HG02981 (cell line): Measurements from ENCODE around the gene PLEK2.
"Not testable (repeated sequence)": the region's sequence is repeated elsewhere in the genome, so short reads cannot be mapped to it uniquely, and the experiment has no call there.

Source experiments
- ATAC-seq: cut with Tn5 transposase; IDR thresholded peaks from one replicate; pipeline ENCODE4 v1.9.1; 2021; ENCODE audit warnings: mild to moderate bottlenecking, moderate library complexity; ENCODE audit not compliant: unreplicated experiment

PLEK2 gene, protein sequence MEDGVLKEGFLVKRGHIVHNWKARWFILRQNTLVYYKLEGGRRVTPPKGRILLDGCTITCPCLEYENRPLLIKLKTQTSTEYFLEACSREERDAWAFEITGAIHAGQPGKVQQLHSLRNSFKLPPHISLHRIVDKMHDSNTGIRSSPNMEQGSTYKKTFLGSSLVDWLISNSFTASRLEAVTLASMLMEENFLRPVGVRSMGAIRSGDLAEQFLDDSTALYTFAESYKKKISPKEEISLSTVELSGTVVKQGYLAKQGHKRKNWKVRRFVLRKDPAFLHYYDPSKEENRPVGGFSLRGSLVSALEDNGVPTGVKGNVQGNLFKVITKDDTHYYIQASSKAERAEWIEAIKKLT

GRCh38 chr14:67411820-67412421 is at the start of gene PLEK2:
PLEK2 (minus strand) TSS chr14:67412165; CDS start chr14:67412059, 106 bp downstream.
- no peak for ATAC-seq

DNA sequence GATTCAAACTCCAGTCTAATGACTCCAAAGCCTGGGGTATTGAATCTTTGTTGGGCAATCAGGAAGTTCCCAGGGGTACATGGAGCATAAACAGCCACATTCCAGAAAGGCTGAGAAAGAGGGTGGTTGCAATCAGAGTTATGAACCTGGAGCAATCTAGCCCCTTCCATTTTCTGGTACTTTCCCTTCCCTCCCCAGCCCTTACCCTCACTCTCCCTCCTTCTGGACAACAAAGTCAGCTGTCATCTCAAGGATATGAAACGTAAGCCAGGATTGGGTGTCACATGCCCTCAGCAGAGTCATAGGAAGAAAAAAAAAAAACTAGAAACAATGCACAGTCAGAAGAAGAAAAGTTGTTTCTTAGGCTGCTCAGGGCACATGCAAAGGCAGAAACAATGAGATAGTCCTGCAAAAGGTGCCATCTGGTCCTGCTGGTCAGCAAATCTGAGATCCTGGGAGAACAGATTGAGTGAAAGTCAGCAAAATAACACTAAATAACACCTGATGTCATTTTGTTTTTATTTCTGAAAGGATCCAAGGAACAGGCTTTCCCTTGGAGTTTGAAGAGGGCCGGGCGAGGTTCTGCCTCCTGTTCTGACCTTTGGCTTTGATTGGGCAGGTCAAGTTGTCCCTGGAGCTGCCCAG is 49.5 kb upstream of the PLEK2 start:
- ATAC-seq = no peak

DNA sequence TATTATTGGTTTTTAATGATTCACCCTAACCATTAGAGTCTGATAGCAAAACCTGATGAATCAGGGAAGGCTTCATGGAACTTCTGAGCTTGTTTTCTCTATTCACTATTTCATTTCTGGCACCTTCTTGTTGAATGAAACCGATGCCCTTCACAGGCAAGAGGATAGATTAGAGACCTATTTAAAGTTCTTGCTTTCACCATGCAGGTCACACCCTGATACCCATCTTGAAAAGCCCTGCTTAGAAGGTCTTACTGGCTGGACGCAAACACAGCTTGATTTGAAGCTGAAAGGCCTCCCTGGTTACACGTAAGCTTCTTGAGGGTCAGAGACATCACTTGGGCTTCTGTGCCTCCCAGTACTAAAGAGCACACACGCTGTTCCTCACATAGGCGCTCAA is 47.4 kb upstream of the PLEK2 start:
- no peak for ATAC-seq

- ATAC-seq = no peak
Measured at GRCh38 chr14:67457782-67458181, 45.8 kb upstream of the PLEK2 start.

DNA sequence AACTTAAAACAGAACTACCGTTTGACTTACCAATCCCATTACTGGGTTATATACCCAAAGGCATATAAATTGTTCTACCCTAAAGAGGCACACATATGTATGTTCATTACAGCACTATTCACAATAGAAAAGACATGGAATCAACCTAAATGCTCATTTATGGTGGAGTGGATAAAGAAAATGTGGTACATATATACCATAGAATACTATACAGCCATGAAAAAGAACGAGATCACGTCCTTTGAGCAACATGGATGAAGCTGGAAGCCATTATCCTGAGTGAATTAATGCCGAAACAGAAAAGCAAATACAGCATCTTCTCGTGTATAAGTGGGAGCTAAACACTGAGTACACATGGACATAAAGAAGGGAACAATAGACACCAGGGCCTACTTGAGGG is 44.8 kb upstream of the PLEK2 start:
- ATAC-seq = no peak

GRCh38 chr14:67453575-67454300 is 41.8 kb upstream of the PLEK2 start:
- ATAC-seq = no peak

DNA sequence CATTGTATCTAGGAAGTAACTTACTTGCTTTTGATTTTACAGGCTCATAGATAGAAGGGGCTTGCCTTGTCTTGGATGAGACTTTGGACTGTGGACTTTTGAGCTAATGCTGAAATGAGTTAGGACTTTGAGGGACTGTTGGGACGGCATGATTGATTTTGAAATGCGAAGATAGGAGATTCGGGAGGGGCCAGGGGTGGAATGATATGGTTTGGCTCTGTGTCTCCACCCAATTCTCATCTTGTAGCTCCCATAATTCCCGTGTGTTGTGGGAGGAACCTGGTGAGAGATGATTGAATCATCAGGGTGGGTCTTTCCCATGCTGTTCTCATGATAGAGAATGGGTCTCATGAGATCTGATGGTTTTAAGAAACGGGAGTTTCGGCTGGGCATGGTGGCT is 39.7 kb upstream of the PLEK2 start:
- not testable (repeated sequence) for ATAC-seq

GRCh38 chr14:67449096-67449495 is 37.1 kb upstream of the PLEK2 start:
- ATAC-seq = no peak

DNA sequence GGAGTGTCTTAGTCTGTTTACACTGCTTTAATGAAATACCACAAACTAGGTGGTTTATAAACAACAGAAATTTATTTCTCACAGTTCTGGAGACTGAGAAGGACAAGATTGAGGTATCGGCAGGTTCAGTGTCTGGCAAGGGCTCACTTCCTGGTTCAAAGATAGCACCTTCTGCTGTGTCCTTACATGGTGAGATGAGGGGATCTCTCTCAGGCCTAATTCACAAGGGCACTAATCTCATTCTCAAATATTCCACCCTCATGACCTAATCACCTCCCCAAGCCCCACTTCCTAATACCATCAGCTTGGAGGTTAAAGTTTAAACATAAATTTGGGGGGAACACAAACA is 35.0 kb upstream of the PLEK2 start:
- no peak for ATAC-seq

DNA sequence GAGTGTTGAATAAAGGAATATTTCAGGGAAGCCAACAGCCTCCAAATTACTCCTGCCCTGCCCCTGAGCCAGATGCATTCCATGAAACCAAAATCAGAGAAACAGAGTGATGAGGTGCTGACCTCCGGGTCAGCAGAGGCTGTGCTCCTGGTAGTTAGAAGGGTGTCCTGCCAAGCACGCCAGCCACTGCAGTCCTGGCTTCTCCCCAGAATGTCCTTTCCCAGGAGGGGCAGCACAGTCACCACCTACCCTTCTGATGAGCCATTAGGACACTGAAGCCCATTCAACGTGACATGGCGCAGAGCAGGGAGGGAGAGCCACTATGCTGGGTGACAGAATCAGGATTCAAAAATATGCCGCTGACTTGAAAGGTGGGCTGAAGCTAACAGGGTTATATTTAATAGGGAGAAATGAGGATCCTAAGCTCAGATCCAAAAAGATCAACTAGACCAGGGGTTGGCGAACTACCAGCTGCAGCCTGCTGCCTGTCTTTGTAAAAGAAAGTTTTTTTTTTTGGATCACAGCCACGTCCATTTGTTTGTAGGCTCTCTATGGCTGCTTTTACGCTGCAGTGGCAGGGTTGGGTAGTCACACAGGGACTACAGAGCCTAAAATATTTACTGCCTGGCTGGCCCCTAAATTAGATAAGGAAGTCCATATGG is 34.5 kb upstream of the PLEK2 start:
- ATAC-seq = no peak

DNA sequence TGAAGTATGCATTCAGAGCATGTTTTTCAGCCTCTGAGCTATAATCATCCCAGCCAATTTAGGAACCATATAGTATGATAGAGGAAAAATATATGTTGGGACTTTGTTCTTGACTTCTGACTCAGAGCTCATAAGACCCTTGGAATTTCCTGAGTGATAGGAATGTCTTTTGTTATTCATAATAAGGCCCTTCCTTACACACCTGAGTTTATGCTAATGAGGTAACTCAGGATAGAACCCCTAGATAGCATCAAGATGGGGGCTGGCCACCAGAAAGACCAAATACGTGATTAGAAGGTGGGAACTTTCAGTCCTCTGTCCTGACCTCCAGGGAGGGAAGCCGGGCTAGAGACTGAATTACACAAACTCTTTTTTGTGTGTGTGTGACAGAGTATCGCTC is 32.4 kb upstream of the PLEK2 start:
- ATAC-seq = no peak

DNA sequence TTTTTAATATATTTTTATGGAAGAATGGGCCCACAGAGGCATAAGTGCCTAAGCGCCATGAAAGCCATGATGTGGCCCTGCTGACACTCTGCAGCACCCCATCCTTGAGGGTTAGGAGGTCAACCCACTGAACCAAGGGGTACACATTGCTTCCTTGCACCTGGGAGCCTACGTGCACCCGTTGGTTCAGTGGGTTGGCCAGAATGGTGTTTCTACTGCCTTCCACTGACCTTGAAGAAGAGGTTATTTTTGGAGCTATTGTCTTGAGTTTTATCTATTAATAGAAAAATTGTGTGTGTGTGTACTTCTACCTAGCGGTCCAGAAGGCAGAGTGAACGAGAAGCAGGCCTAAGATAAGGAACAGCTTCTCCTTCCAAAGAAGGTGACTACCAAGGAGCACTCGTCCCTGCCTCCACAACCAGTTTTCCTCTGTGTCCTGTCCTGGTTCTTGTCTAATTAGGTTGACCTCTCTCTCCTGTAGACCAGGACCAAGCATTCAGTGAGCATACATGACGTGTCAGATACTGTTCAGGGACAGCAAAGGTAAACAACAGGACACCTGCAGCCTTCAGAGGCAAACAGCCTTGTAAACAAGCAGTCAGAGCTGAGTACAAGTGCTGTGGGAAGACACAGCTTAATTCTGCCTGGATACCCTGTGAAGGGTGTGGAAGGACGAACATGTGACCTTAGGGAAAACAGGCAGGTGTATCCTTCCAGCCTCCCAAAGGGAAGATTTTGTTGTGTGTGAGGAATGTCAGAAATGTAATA is 30.4 kb upstream of the PLEK2 start:
- ATAC-seq = no peak

DNA sequence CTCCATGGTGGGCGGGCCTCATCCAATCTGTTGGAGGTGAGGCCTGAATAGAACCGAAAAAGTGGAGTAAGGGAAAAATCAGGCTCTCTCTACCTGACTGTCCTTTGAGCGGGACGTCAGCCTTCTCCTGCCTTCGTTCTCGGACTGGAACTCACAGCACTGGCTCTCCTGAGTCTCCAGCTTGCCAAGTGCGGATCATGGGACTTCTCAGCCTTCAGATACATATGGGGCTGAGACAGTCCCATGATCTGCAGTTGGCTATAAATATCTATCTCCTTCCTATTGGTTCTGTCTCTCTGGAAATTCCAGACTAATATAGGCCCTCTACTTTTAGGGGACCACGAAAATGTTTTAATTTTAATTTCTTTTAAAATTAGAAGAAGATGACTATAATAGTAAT is 29.7 kb upstream of the PLEK2 start:
- no peak for ATAC-seq

DNA sequence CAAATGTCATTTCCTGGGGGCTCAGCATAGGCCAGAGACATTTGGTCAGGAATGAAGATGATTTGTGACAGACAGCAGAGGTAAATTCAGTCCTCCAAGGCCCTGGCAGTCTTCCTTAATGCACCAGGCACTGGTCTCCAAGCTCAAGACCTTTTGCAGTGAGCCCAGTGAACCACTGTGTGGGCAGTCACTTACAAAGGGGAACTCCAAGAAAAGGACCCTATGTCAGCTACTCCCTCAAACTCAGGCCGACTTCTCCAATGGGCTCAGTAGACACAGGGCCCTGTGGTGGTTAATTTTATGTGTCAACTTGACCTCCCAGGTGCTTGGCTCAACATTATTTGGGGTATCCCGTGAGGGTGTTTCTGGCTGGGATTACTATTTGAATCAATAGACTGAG is 29.3 kb upstream of the PLEK2 start:
- ATAC-seq = no peak

DNA sequence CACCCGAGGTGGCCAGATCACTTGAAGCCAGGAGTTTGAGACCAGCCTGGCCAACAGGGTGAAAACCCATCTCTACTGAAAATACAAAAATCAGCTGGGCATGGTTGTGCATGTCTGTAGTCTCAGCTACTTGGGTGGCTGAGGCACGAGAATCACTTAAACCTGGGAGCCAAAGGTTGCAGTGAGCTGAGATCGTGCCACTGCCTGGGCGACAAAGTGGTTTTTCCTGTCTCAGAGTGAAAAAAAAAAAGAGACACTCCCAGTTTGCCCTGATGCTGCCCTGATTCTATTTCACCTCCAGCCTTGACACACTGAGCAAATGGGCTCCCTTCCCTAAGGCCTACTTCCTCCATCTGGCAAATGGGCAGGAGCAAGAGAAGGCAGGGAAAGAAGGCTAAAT is 28.5 kb upstream of the PLEK2 start:
- ATAC-seq = no peak

DNA sequence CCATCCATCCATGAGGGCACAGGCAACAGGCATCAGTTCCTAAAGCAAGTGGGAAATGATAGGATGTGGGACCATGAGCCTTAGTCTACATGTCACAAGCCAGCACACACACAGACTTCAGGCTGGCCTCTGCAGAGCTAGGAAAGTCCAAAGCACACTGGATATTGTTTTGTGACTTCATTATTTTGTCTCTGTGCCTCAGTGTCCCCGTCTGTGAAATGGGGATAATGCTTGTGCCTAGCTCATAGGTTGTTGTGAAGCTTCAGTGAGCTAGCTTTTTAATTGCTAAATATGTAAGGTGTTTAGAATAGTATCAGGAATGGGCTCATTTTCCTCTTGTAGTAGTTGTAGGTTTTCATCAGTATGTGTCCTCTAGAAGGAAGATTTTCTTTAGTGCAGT is 27.0 kb upstream of the PLEK2 start:
- no peak for ATAC-seq

- ATAC-seq = no peak
Measured at GRCh38 chr14:67436006-67436866, 24.3 kb upstream of the PLEK2 start.

- ATAC-seq = no peak
Measured at GRCh38 chr14:67435603-67436002, 23.6 kb upstream of the PLEK2 start.

GRCh38 chr14:67432050-67432564 is 20.1 kb upstream of the PLEK2 start:
- ATAC-seq = no peak
